GM19468 (cell line): ENCODE data around the gene COL15A1.
"Not testable (repeated sequence)": the region's sequence is repeated elsewhere in the genome, so short reads cannot be mapped to it uniquely, and the experiment has no call there.

Experiments
- ATAC-seq: cut with Tn5 transposase; IDR thresholded peaks from one replicate; pipeline ENCODE4 v1.9.1; 2021; ENCODE audit warnings: mild to moderate bottlenecking, moderate library complexity, moderate number of reproducible peaks; ENCODE audit not compliant: unreplicated experiment; ENCODE audit errors: extremely low read depth

Gene COL15A1

GRCh38 chr9:98943682-98944056 is at the start of gene COL15A1:
TSS of gene COL15A1 (plus strand) at chr9:98943907. CDS start at chr9:98944062, 155 bp downstream.
- no peak for ATAC-seq

GRCh38 chr9:98894171-98894570 is 49.5 kb upstream of the COL15A1 start:
- no peak for ATAC-seq

DNA sequence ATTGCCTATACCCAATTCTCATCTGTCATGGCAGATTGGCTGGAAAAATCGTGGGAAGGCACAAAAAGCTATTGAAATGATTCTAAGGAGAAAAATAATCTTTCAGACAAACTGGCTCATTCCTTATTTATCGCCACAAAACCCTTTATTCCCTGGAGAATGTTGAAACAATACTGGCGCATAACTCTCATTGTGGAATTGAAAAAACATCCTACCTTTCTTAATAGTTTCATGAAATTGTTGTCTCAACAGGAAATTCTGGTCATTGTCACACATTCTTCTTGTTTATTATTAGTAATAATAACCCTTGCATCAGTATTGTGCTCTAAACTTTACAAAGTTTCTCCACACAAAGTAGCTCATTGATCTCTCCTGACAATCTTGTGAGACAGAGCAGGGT is 48.9 kb upstream of the COL15A1 start:
- ATAC-seq, result no peak

DNA sequence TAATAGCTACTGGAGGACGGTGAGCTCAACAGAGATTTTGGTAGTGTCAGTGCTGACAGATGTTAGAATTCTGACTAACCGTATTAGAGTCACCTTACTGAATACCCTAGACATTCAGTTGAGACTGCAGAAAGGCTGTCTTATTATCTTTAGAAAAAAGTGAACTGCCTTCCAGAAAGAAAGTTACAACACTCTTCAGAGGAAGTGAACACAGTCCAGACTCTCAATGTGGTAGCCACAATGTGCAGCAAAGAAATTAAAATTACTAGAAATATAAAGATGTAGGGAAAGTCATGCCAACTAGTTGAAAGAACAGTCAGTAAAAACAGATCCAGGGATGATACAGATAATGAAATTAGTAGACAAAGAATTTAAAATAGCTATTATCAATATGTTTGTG is 47.1 kb upstream of the COL15A1 start:
- ATAC-seq, result no peak

- ATAC-seq, result no peak
These were observed 46.0 kb upstream of the COL15A1 start for GRCh38 chr9:98897745-98898144.

DNA sequence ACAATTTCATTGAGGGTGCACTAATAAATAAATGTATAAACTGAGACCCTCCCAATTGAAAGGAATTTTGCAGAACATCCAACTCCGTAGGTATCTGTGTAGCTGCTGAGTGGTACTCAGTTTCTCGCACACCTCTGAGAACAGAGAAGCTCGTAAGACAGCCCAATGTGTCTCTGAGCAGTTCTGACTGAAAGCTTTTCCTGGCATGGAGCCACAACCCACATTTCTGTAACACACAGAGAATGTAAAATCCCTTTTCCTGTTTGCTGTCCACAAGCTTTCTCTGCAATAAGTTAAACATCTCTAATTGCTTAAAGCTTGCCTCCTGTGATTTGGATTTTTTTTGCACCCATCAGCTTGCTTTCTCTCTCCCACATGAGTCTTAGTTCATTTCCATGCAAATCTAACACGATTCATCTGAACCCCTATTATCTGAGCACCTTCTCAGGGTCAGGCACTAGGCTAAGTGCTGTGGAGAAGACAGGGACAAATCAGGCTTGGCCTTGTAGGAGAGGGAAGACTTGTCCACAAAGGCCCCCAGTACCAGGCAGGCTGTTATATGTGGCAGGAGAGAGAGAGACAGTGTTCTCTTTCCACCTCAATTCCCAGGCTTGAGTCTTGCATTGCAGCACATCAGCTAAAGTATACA is 44.2 kb upstream of the COL15A1 start:
- no peak for ATAC-seq

GRCh38 chr9:98900244-98900643 is 43.5 kb upstream of the COL15A1 start:
- no peak for ATAC-seq

- no peak for ATAC-seq
These were observed 43.0 kb upstream of the COL15A1 start for GRCh38 chr9:98900725-98901124.

- ATAC-seq, result not testable (repeated sequence)
These were observed 41.9 kb upstream of the COL15A1 start for GRCh38 chr9:98901843-98902242.

DNA sequence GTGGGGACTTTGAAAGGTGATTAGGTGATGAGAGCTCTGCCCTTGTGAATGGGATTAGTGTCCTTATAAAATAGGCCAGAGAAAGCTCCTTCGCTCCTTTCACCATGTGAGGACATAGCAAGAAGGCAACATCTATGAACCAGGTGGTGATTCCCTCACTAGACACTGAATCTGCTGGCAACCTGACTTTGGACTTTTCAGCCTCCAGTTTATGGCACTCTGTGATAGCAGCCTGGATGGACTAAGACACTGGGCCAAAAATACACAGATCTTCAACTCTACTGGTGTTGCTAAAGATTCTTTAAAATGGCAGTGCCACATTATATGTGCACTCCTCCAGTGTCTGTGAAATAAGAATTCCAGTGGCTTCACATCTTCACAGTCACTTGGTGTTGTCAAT is 41.2 kb upstream of the COL15A1 start:
- ATAC-seq, result no peak

GRCh38 chr9:98902925-98903324 is 40.8 kb upstream of the COL15A1 start:
- no peak for ATAC-seq

DNA sequence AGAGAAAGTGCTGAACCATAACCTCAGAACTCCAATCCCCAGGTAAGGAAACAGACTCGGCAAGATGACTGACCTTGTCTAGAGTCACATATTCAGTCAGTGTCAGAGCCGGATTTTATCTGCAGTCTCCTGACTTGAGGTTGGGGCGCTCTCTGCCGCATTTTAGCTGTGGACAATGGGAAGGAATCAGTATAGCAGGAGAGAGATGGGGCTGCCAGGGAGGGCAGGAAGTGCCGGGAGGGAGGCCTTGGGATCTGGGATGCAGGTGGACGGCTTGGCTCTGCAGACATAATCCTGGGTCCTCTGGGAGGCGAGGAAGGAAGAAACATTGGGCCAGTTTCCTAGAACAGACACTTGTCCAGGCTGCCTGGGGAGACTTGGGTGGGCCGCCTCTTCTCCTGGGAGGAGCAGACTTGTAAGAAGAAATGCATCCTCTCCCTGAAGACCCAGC is 39.7 kb upstream of the COL15A1 start:
- ATAC-seq, result no peak

DNA sequence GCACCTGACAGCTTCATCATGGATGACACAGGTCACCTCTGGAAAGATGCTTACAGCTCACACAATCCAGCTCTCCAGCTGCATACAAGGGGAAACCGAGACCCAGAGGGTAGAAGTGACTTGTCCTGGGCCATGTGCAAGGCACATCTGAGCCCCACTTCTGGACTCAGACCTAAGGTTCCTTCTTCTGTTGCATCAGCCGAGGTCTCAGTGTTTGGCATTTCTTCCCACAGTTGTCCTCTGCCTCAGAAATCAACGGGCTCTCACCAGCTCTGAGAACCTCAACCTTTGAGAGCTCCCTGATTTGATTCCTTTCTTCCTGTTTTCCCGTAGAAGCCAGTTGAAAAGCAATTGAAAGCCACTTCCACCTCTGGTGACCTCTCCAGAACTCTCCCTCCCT is 38.7 kb upstream of the COL15A1 start:
- ATAC-seq, result no peak

- no peak for ATAC-seq
These were observed 37.2 kb upstream of the COL15A1 start for GRCh38 chr9:98906273-98907040.

- ATAC-seq, result no peak
These were observed 36.7 kb upstream of the COL15A1 start for GRCh38 chr9:98907055-98907454.

GRCh38 chr9:98908897-98909634 is 34.6 kb upstream of the COL15A1 start:
- no peak for ATAC-seq

DNA sequence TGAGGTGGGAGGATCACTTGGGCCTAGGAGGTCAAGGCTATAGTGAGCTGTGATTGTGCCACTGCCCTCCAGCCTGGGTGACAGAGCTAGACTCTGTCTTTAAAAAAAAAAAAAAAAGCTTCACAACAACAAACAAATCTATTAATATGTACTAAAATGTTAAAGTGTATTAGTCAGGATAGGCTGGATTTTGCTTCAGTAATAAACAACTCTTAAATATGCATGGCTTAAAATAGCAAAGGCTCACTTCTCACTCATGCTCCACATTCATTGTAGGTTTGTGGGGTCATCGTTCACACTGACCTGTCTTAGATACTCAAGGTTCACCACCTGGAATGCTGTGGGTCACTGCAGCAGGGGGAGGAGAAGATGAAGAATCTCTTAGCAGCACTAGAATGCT is 33.8 kb upstream of the COL15A1 start:
- ATAC-seq, result no peak

GRCh38 chr9:98911042-98911441 is 32.7 kb upstream of the COL15A1 start:
- ATAC-seq, result no peak

DNA sequence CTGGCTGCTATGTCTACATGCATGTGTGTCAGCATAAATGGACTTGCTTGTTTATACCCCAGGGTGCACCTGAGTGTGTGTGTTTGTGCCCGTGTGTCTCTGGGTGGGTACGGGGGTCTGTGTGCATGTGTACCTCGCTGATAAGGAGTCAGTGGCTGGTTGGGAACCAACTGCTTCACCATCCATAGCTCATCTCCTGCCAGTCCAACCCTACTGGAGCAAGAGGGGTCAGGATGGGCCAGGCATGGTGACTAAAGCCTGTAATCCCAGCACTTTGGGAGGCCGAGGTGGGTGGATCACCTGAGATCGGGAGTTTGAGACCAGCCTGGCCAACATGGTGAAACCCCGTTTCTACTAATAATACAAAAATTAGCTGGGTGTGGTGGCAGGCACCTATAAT is 32.0 kb upstream of the COL15A1 start:
- ATAC-seq, result not testable (repeated sequence)

DNA sequence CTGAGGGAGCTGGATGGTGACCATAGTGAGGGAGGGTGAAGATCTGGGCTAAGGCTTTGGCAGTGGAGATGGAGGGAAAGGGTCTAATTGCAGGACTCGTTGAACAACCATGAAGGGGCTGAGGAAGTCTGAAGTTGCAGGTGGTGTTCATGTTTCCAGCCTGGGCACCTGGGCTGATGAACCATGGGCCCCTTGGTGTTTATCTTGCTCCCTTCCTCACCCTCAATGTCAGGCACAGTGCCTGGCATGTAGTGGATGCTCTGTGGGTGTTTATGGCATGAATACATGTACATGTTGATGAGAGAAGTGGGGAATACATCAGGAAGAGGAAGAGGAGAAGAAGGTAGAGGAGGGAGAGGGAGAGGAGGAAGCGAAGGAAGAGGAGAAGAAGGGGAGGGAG is 31.3 kb upstream of the COL15A1 start:
- no peak for ATAC-seq

DNA sequence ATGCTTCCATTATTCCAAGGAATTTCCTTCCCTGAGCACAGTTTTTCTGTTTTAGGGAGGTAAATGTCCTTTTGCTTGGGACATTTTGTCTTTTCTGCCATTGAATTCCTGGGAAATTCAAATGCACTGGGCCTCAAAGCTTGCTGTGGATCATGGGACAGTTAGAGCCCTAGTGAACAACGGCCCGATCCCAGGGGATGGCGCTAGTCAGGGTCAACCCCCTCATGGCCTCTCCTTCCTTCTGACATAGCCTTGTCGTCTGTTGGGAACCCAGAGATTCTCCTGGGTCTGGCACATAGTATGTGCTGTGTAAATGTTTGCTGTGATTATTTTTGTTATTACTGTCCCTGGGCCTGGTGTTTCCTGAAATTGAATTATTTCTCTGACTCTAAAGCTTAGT is 30.7 kb upstream of the COL15A1 start:
- no peak for ATAC-seq
